Fibroblast of skin of abdomen (primary cell): Measurements from ENCODE around the gene CYP4F3. TPM values are rescaled to one million over a fixed set of nuclear protein-coding genes. Genes with fewer than 3 reads are reported as not detected.
"Not testable (repeated sequence)": the region's sequence is repeated elsewhere in the genome, so short reads cannot be mapped to it uniquely, and the experiment has no call there.

Experiments
- DNase-seq: peaks from one replicate; pipeline ENCODE4 v3.0.0-alpha.2; 2013
- polyA plus RNA-seq, 2 experiments: library from polyadenylated mRNA; unstranded; fragments of 120-200 nt; gene quantifications; one replicate each; pipeline ENCODE4 v1.2.1, GENCODE V29; 2013; ENCODE audit not compliant: insufficient read length in 2 of 2

CYP4F3 gene, protein sequence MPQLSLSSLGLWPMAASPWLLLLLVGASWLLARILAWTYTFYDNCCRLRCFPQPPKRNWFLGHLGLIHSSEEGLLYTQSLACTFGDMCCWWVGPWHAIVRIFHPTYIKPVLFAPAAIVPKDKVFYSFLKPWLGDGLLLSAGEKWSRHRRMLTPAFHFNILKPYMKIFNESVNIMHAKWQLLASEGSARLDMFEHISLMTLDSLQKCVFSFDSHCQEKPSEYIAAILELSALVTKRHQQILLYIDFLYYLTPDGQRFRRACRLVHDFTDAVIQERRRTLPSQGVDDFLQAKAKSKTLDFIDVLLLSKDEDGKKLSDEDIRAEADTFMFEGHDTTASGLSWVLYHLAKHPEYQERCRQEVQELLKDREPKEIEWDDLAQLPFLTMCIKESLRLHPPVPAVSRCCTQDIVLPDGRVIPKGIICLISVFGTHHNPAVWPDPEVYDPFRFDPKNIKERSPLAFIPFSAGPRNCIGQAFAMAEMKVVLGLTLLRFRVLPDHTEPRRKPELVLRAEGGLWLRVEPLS
- polyA plus RNA-seq (2013, experiment 1 of 2; ENCODE audit: insufficient read length): not detected
- 0.07 TPM for polyA plus RNA-seq (2013, experiment 2 of 2; ENCODE audit: insufficient read length)

DNA sequence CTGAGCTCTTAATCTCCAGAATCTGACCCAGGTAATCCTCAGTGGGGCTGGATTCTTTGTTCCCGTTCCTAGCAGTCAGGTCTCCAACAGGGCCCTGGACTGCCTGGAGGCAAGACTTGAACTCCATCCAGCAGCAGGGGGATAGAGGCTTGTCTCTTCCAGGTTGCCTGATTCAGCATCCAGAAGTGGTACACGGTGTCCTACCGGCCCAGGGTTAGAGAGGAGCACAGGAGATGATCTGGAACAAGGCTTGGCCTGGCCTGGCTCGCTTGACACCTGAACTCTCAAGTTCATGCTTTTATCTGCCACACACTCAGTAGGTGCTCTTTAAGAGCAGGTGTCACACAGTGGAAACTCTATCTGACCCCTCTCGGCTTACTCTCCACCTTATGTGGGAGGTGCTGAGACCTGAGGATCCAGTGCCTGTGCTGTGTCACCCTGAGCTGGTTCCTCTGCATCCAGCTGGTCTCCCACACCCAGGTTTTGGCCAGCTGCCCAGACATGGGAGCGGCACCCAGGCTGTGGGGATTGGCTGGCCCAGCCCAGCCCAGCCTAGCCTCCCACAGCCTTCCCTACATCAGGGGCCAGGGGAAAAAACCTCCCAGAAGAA, at the start of gene CYP4F3:
Gene CYP4F3 (plus strand): TSS at position 604 of the 610 bp plus-strand sequence. CDS start 519 bp downstream, outside the sequence.
- no peak for DNase-seq

DNA sequence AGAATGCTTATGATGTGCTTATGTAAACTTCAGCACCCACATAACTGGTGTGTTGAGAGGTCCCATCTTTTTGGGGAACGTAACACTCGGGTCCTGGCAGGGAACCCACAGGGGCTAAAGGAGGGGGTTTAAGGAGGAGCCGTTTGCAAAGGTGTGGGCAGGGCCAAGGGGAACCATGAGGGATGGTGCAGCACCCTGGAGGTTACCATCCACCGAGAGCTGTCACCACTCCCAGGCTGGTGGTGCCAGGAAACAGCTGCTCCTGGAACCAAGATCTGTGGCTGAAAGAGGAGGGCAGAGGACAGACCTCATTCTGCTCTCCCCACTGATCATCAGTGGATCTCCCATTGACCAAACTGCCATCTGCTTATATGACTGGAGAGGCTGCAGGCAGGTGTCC, 48.9 kb upstream of the CYP4F3 start:
- DNase-seq: no peak

DNA sequence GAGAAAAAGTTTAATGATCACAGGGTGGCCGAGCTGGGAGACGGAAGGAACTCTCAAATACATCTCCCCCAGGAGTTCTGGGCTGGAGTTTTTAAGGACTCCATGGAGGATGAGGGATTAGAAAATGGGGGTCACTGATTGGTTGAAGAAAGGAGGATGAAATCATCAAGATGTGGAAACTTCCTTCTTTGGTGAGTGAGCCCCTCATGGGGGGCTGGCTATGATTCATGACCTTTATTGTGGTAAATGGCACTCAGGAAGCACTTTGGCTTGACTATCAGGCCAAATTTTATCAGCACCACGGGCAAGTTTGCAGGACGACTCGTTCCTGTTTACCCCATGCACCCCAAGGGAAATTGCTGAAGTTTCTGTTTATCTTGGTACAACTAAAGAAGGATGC, 48.2 kb upstream of the CYP4F3 start:
- not testable (repeated sequence) for DNase-seq

DNA sequence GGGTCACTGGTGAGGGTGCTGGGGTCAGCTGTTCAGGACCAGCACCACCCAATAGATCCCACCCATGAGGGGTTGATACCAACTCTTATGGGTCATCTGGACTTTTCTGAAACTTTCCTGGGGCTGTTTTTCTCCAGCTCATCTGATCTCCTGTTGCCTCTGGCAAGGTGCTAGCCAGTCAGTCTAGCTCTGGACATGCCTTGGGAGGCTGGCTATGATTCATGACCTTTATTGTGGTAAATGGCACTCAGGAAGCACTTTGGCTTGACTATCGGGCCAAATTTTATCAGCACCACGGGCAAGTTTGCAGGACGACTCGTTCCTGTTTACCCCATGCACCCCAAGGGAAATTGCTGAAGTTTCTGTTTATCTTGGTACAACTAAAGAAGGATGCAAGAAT, 46.9 kb upstream of the CYP4F3 start:
- not testable (repeated sequence) for DNase-seq

DNA sequence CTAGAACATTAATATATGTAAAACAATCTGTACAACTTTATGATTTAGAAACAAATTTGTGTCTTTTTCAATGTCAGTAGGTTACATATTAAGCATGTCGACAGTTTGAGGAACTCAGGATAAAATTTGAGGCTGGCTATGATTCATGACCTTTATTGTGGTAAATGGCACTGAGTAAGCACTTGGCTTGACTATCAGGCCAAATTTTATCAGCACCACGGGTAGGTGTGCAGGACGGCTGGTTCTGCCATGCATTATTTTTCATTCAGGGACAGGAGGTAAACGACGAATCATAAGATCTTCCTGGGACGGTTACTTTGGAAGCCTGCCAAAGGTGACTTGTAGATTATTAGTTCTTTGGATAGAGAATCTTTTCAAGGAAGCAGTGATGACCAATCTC, 45.6 kb upstream of the CYP4F3 start:
- DNase-seq: no peak

DNA sequence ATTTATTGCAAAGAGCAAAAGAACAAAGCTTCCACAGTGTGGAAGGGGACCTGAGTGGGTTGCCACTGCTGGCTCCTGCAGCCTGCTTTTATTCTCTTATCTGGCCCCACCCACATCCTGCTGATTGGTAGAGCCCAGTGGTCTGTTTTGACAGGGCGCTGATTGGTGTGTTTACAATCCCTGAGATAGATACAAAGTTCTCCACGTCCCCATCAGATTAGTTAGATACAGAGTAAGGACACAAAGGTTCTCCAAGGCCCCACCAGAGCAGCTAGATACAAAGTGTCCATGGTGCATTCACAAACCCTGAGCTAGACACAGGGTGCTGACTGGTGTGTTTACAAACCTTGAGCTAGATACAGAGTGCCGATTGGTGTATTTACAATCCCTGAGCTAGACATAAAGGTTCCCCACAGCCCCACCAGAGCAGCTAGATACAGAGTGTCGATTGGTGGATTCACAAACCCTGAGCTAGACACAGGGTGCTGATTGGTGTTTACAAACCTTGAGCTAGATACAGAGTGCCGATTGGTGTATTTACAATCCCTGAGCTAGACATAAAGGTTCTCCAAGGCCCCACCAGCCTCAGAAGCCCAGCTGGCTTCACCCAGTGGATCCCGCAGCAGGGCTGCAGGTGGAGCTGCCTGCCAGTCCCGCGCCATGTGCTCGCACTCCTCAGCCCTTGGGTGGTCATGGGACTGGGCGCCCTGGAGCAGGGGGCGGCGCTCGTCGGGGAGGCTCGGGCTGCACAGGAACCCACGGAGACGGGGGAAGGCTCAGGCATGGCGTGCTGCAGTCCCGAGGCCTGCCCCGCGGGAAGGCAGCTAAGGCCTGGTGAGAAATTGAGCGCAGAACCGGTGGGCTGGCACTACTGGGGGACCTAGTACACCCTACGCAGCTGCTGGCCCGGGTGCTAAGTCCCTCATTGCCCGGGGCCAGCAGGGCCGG, 32.4 kb upstream of the CYP4F3 start:
- DNase-seq: not testable (repeated sequence)

DNA sequence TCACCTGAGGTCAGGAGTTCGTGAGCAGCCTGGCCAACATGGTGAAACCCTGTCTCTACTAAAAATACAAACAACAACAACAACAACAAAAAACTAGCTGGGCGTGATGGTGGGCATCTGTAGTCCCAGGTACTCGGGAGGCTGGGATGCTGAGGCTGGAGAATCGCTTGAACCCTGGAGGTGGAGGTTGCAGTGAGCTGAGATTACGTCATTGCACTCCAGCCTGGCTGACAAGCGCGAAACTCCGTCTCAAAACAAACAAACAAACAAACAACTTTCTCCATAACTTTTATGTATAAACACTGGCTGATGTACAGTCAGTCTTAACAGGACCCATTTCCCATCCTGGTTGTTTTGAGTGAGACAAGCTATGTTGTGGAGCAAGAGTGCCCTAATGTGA, 31.4 kb upstream of the CYP4F3 start:
- DNase-seq: no peak

DNA sequence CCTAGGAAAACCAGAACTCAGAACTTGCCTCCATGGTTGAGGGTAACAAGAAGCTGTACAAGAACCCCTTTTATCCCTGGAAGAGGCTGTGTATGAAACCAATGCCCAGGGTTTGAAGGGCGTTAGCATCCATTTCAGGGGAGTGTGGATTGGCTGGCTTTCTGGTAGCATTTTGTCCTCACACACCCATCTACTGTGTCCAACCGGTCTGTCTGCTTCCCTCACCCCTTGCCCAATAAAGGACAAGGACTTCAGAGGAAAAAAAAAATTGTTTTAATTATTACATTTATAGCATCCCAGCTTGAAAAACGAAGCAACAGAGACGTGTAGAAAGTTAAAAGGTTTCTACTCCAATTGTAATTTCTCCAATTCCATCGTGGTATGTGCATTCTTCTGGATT, 28.4 kb upstream of the CYP4F3 start:
- no peak for DNase-seq

DNA sequence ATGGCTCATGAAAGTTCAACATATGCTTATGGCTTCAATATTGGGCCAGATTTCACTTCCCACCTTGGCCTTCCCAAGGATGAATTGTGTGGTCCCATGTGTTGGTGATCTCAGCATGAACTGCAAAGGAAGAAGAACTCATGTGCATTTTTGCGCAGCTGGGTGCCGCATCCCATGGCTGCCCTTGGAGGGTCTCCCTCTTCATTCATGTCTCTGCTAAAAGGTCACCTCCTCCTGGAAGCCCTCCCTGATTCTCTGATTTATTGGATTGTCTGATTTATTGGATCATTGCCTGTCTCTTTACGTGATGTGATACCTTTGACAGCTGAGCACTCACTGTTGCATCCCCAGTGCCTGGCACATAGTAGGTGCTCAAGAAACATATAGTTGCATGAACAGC, 27.4 kb upstream of the CYP4F3 start:
- DNase-seq: no peak

DNA sequence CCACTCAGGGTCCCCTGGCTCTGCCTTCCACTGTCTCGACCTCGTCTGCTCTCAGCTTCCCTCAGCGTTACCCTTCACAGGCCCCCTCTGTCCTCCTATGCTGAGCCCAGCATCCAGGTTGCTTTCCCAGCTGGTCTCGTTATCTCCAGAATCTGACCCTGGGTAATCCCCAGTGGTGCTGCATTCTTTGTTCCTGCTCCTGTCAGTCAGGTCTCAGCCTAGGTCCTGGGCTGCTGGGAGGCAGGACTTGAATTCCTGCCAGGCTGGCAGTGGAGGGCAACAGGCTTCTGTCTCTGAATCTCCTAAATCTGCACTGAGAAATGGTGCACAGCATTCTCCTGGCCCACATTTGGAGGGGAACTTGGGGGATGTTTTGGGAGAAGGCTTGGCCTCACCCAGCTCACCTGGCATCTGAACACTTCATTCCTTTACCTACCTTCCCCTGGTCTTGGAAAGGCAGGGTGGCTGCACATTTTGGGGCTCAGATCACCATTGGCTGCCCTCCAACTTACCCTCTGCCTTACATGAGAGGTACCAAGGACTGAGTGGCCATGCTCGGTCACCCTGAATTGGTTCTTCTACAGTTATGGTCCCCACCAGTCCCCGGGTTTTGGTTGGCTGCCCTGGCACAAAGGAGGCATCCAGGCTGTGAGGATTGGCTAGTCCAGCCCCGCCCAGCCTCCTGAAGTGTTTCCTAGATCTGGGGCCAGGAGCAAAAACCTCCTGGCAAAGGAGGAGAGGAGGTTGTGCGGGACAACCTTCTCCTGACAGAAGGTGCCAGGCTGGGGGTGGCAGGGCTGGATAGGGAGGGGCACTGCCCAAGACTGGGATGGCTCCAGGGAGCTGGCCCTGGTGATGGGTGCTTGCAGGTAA, 26.0 kb upstream of the CYP4F3 start, which contains the start of gene CYP4F8:
Gene CYP4F8 (plus strand): TSS at position 712 of the 873 bp plus-strand sequence. CDS start 399 bp downstream, outside the sequence.
- no peak for DNase-seq

DNA sequence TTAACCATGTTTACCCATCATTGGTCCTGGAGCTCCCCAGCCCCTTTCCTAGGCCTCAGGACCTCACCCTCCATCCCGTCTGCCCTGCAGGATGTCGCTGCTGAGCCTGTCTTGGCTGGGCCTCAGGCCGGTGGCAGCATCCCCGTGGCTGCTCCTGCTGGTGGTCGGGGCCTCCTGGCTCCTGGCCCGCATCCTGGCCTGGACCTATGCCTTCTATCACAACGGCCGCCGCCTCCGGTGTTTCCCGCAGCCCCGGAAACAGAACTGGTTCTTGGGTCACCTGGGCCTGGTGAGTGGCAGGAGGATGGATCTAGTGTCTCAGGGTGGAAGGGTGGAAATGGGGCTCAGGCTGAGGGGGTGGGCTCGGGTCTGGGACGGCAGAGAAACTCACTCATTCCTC, 25.2 kb upstream of the CYP4F3 start:
- no peak for DNase-seq

DNA sequence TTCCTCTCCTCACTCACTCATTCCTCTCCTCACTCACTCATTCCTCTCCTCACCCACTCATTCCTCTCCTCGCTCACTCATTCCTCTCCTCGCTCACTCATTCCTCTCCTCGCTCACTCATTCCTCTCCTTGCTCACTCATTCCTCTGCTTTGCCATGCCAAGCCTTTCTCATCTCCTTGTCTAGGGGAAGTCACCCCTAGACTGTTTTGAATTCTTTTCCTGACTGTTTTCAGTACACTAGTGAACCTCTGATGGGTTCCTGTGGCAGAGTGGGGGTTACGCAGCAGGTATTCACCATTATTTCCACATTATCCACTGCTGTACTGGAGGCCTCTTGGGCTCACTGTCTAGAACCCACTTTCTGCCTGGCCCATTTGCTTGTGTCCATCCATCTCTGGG, 24.5 kb upstream of the CYP4F3 start:
- no peak for DNase-seq

DNA sequence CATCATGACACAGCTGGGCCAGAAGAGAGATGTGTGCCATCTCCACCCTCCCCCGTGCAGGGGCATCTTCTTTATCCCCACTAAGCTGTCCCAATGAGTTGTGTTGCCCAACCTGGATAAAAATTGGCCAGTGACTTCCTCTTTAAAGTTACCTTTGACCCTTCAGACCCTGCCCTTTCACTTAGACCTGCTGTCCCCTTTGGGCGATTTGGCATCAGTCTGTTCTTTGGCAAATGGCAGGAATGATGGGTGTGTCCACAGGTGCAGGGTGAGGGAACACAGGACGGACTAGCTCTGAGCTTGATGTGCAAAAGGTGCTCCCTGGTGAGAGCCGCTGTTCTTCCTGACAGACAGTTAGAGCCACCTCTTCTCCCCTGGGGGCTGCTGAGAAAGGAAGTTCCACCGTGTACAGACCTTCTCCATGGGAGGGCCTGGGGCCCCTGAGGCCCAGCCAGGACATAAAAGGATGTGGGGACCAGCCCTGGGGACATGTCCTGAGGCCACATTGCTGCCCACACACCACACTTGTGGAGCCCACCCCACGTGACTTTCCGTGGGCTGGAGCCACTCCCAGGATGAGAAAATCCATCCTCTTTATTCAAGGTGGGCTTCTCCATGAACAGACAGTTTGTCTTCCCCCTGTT, 23.9 kb upstream of the CYP4F3 start:
- no peak for DNase-seq

DNA sequence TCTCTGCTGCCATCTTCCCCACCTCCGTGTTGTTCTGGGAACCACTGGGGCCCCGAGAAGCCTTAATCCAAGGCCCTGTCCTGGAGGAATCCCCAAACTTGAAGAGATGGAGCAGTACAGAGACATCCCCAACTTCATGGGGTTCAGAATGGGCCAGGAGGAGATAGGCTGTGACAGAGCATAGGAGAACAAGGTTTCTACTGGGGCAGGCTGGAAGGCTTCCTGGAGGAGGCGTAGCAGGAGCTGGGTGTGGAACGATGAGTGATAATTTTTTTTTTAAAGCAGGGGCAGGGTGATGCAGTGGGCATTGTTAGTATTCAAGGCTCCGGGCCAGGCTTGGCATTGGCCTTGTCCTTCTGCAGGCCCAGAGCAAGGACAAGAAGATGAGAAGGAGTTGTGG, 22.4 kb upstream of the CYP4F3 start:
- DNase-seq: no peak

DNA sequence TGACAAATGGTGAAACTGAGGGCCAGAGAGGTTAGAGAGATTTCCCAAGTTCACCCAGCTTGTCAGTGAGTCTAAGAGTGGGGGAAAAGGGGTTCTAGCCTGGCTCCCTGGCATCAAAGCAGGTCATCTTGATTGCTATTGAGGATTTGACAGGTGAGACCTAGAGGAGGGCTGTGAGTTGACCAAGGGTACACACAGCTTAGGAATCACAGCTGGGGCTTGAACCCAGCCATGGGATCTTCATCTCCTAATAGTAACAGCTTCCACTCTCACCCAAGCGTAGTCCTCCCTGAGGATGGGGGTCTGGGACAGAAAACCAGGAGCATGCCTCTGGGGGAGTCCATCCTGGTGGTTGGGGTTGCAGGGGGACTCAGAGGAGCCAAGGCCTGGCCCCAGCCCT, 18.9 kb upstream of the CYP4F3 start:
- DNase-seq: no peak

DNA sequence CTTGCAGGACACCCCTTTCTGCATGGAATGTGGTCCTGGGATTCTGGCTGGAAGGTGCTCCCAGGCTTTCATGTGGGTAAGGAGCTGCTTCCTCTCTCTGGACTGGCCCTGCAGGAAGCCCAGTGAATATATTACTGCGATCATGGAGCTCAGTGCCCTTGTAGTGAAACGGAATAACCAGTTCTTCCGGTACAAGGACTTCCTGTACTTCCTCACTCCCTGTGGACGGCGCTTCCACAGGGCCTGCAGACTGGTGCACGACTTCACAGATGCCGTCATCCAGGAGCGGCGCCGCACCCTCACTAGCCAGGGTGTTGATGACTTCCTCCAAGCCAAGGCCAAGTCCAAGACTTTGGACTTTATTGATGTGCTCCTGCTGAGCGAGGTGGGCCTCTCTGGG, 17.7 kb upstream of the CYP4F3 start:
- DNase-seq: no peak

DNA sequence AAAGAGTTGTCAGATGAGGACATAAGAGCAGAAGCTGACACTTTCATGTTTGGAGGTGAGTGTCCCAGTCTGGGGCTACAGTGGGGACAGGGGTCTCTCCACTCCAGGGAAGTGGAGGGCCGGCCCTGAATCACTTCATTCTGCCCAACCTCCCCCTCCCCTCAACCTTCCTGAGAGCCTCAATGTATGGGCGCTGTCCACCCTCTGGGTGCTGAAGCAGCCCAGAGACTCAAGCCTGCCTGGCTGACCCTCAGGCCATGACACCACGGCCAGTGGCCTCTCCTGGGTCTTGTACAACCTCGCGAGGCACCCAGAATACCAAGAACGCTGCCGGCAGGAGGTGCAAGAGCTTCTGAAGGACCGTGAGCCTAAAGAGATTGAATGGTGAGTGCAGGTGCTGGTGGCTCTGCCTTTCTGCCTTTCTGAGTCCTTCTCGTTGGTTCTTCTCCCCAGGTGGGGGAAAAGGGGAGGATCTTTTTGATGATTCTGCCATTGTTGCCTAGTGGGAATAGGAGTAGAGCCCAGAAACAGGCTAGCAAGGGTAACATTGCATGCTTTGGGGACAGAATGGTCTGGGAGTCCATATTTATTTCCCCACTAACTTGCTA, 16.9 kb upstream of the CYP4F3 start:
- DNase-seq: no peak

DNA sequence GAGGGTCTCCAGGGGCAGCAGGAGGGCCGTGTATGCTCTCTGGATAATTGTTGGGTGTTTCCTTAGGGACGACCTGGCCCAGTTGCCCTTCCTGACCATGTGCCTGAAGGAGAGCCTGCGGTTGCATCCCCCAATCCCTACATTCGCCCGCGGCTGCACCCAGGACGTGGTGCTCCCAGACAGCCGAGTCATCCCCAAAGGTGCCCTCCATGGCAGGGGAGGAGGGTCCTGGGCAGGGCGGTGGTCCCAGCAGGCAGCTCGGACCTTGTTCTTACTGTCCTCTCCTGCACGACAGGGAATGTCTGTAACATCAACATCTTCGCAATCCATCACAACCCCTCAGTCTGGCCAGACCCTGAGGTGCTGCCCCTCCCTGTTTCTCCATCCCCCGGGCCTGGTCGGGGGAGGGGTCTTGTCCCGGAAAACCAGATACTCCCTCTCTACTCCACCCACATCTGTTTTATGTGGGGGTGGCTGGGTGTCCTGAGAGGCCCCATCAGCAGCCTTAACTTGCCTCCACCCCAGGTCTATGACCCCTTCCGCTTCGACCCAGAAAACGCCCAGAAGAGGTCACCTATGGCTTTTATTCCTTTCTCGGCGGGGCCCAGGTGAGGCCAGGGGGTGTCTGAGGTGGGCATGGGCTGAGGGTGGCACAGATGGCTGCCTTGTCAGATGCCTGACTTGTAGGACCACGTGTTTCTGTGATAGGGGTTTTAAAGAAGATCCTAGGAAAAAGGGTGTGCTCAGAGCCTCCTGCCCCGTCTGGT, 12.3 kb upstream of the CYP4F3 start:
- no peak for DNase-seq

DNA sequence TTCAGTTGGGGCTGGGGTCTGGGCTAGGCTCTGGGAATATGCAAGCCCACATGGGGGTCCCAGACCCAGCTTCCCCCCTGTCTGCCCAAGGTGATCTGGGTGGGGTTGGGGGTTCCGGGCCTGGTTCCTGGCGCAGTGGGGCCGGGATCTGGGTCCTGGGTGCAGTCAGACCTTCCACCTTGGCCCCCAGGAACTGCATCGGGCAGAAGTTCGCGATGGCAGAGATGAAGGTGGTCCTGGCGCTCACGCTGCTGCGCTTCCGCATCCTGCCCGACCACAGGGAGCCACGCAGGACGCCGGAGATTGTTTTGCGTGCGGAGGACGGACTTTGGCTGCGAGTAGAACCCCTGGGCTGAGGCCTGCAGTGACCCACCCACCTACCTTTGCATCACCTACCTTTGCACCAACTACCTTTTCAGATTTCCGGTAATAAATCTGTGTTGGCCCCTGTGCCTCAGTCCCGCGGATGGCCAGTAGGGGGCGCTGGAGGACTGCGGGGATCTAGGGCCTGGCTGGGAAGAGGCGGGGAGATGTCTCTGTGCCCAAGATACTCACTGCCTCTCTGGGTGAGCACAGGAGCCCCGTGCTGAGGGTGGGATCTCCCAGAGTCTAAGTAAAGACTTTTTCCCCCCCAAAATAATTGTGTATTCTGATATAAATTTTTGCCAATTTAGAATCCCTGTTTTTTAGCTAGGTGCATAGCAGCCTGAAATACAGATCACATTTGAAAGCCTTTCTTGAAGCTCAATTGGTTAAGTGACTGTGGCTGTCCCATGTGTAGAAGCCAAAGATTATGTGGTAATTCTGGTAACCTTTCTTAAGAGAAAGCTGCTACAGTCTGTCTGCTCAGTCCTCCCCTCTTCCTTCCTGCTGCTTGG, 11.5 kb upstream of the CYP4F3 start:
- peak; percentile 28 for DNase-seq
